COLO668 (cell line): ENCODE data around the gene RBFOX1.
"Not testable (repeated sequence)": the region's sequence is repeated elsewhere in the genome, so short reads cannot be mapped to it uniquely, and the experiment has no call there.

Experiments
- DNase-seq: peaks from one replicate; lab custom pipeline; 2025; ENCODE audit not compliant: unreplicated experiment; lab: John Stamatoyannopoulos, UW

Gene RBFOX1

DNA sequence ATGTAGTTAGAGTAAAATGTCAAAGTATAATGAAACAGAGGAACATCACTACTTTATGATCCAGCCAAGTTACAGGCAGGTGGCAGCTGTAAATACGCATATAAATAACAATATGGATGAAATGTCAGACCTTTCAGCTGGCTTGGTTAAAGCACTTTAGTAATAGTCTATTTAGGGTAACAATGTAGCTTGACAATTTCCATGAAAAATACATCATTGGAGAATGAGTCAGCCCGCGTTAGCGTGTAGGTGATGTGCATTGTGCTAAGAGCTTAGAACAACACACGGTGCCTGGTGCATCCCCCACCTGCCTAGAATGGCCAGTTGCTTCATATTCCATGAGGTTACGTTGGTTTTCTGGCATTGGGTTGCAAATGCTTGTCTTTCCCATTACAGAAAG, 119.4 kb downstream of the RBFOX1 start:
- no peak for DNase-seq

DNA sequence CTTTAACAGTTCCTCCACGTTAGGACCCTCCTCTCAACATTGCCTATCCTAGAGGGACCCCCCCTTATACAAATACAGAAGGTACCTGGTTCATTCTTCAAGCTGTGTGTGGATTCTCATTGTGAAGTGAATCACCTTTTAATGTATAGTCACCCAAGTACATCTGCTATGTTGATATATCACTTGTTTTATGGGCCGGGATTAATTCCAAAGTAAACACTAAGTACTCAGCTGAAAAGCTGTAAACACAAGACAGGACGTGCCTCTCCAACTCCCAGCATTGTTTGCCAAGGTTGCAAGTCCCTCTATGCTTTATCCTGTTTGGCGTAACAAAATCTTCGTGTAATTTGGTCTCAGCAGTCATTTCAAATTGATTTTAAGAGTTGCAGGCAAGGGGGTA, 123.6 kb downstream of the RBFOX1 start:
- no peak for DNase-seq

DNA sequence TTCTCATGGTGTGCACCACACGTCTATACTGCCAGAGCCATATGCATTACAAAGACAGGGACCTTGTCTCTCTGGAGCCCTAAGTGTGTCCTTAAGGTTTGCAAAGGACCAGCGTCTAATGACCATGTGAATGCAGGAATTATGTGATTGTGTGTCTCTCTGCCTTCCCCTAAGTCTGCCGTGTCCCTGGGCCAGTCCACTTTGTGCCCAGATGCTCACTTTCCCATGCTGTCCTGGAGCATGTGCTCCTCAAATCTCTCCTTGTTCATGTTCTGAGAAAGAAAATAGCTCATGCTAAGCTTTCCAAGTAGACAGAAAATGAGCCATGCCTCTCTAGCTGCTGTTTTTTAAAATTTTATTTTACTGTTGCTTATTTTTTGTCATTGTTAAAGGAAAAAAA, 125.5 kb downstream of the RBFOX1 start:
- DNase-seq = no peak

DNA sequence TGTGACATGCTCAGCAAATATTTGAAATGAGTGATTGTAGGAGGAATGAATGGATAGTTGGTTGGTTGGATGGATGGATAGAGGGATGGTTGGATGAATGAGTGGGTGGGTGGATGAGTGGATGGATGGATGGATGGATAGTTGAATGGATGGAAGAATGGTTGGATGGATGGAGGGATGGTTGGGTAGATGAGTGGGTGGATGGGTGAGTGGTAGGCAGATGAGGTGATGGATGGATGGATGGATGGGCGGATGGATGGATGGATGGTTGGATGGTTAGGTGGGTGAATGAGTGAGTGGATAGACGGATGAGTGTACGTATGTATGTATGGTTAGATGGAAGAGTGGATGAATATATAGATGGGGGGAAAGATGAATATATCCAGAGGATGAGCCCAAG, 137.7 kb downstream of the RBFOX1 start:
- no peak for DNase-seq

DNA sequence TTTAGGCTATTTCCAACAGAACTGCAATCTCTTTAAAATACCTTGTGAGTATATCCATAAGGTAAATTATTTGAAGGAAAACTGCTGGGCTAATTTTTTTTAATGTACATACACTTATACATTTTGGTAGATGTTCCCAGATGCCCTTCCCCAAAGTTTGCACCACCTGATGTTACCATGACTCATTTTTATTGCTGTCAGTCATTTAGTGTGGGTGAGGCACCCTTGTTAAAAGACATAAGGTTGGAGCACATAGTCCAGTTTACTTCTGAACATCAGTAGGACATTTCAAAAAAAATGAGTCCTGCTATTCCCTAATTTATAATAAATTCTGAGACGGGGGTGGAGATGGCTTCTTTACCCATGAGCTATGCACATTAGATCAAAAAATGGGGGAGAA, 138.6 kb downstream of the RBFOX1 start:
- DNase-seq = no peak

DNA sequence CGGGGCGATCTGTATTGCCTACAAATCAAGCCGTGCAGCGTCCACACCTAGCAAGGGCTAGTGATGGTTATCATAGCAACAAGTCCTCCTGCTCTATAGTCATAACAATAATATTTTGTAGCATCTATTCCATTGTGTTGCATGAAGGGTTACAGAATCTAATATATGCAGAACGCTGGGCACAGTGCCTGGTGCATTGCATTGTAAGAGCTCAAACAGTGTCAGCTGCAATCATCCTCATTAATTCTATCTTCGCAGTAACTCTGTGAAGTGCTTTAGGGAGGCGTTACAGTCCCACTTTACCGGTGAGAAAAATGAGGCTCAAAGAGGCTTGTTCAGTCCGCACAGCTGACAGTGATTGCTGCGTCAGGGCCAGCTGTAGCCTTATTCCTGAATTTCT, 149.4 kb downstream of the RBFOX1 start:
- DNase-seq = no peak

DNA sequence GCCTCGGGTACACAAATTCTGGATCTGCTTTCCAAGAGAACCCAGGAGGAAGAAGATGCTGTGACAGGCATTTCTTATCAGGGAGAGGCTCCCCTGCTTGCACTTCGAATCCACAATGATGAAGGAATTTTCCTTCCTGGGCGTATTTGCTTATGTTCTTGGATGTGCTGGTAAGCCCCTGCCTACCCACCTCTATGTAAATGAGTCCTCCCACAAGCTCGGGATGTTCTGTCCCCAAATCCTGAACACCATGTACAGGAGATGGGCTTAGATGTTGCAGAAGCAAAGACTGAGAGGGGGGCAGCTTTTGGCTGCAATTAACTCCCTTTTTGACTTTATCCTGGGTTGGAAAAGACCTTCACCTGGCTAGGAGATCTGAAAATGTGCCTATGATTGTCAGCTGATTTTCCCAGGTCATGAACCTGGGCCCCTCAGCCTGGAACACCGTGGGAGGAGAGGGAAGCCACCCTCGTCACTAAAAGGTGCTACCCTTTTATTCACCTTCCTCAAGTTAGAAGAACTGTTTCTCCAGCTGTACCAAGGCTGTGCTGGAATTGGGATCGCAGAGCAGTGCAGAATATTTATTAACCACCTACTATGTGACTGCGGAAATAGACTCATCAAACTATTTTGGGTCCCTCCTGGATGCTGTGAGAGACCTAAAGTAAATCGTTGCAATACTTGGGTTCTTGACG, 150.1 kb downstream of the RBFOX1 start:
- no peak for DNase-seq

DNA sequence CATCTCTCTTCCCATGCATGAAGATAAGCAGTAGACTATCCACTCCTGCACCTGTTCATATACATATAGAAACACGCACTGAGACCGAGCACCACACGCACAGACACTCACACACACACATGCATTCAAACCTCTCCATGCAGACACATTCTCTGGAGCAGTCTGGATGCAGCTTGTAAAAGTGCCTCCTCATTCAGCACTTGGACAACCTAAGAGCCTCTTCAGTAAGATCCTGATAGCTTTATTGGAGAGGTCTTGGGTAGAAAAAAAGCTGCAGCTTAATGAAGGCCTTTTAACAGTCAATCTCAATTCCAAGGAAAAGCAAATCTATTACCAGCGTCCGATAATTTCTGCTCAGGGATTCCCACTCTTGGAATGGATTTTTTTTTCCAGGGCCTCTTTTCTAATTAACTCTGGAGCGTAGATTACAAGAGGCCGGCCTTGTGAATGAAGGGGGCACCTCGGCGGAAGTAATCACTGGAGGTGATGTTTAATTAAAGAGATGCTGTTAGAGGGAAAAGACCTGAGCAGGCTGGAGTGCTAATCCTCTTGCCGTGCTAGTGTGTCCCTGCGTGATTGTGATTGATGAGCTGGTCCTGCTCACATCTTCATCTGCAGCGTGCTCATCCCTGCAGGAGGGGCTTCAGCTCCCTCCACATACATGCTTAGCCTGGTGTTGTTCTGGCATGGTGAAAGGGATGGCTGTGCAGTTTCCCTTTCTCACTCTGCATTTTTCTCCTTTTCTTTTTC, 155.1 kb downstream of the RBFOX1 start:
- no peak for DNase-seq

DNA sequence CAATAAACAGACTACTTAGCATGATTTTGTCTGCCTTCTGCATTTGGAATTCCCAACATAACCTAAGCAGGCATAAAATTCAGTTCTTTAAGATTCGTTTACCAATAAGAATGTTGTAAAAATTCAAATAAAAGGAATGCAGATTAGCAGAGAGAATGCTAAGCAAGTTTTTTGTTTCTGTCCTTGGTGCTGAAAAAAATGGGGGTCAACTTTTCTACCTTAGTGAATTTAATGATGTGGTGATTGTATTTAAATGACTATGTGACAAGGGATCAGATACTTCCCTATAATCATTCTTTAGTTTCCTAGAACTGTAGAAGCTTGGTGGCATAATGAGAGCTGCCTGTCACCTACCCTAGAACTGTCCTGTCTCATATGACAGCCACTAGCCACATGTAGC, 159.5 kb downstream of the RBFOX1 start:
- no peak for DNase-seq

DNA sequence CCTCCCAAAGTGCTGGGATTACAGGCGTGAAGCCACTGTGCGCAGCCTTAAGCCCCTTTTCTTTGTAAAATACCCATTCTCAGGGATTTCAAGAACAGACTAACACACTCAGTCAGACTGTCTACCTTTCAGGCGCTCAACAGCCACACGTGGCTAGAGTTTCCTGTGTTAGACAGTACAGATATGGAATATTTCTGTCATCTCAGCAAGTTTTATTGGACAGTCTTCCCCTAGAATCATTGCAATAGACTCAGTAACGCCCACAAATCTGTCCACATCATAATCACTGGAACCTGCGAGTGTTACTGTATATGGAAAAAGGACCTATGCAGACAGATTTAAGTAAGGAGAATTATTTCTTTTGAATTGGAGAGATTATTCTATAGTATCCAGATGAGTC, 160.5 kb downstream of the RBFOX1 start:
- DNase-seq = no peak

DNA sequence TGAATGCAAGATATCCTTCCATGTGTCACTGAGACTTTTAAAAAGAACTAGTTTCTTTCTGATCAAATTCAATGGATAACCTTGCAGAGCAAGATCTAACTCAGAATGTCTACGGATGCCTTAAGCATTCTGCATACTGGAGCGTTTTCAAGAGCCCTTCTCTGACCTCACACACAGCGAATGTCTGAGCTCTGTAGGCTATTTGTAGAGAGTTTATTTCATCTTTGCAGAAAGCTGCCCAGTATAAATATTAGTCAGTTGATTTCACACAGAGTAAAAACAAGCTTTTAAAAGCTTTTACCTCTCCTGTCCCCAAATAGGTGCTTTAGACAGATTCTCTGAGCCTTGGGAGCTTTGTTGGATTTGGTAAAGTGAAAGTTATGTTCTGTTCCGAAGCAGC, 165.0 kb downstream of the RBFOX1 start:
- DNase-seq = no peak

DNA sequence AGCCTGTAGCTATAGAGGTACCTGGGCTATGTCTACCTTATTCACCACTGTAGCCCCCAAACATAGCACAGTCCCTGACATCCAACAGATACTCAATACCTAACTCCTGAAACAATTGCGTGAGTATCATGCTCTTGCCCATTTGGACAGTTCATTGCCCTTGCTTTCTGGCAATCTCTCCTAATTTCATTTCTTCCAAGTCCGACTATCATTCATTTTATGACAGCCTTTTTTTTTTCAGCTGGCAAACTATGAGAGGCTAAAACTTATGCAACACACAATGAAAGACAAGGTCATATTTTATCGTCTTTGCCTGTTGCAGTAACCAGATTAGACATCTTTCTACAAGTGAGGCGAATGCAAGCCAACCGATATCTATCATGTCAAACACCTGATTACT, 169.2 kb downstream of the RBFOX1 start:
- no peak for DNase-seq

DNA sequence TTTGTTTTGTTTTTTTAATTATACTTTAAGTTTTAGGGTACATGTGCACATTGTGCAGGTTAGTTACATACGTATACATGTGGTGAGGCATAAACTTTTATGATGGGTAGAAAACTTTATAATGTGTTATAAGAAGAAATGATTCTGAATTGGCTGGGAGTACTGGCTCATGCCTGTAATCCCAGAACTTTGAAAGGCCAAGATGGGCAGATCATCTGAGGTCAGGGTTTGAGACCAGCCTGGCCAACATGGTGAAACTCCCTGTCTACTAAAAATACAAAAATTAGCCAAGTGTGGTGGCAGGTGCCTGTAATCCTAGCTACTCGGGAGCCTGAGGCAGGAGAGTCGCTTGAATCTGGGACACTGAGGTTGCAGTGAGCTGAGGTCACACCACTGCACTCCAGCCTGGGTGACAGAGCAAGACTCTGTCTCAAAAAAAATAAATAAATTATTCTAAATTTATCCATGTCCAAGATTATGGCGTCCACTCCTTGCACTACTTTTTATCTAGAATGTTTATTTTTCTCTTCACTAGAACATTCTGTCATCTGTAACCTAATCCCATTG, 170.0 kb downstream of the RBFOX1 start:
- not testable (repeated sequence) for DNase-seq

DNA sequence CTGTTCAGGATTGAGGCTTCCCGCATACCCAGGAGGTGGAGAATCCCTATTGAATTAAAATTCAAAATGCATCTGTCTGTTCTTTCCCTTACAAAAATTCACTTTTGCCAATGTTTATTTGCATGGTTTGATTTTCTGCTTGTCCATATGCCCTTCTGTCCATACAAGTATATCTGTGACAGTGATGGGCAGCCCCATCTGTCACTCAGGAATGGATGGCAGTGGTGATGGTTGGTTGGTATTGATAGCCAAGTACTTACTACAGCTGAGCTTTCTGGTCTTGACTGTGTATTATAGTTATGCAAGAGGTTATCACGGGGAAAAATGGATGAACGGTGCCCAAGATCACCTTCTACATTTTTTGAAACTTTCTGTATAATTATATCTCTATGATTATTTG, 171.0 kb downstream of the RBFOX1 start:
- DNase-seq = no peak

DNA sequence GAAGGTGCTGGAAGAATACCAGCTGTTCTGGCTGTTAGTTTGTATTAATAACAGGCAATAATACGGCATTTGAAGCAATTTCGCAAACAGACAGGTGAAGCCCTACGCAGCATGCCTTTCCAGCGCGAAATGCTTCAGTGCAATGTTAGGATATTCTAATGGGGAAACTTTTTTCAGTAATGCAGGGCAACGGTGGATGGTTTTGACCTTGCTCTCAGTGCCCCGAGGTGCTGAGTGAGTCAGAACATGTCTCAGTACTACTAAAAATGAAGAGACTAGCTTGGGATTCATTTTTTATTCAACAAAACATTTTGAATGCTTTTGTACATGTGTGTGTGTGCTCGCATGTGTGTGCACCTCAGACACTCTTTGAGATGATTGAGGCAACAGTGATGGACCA, 172.2 kb downstream of the RBFOX1 start:
- DNase-seq = no peak

DNA sequence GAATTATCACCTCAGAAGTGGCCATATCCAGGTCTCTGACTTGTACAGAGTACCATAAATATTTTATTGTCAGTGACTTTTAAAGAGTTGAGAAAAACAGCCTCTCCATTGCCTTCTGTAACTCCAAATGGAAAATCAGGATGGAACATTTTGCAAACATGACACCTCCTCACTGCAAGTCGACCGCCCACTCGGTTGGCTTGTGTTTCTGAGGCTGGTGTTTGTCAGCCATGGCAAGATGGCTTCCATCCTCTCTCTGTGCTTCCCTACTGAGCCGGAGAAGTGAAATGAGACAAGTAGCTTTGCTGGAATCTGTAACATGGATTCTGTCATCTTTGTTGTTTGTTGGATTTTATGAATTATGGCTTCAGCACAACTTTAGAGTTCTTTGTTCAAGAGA, 172.8 kb downstream of the RBFOX1 start:
- DNase-seq = no peak

DNA sequence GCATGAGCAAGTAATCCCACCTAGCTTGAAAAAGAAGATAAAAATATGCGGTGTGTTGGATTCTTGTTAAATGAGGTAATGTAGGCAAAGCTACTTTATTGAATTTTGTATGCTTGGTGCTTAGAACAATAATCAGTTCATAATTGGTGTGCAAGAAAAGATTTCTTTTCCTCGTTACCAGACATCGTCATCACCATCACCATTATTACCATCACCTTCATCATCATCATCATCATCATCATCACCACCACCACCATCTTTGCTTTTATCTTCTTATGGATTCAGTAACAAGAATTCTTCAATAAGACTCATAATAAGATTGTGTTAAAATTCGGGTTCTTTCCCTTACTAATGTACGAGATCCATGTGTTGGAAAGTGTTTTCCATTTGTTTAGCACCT, 173.7 kb downstream of the RBFOX1 start:
- DNase-seq = no peak

DNA sequence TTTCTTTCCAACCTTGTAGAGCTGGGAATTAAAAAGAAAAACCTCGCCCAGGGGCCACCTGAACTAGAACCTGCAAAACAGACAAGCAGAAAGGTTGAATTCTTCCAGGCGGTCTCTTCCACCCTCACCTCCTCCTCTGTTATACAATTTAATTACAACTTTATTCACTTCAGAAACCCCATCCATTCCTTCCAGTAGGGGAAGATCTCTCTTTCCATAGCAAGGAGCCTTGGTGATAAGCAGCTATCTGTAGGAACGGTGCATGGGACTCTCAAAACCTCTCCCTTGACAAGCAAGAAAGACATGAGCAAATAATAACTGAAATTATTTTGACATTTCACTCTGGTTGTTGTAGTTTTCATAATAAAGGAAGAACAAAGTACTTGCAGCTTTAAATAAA, 176.0 kb downstream of the RBFOX1 start:
- no peak for DNase-seq

DNA sequence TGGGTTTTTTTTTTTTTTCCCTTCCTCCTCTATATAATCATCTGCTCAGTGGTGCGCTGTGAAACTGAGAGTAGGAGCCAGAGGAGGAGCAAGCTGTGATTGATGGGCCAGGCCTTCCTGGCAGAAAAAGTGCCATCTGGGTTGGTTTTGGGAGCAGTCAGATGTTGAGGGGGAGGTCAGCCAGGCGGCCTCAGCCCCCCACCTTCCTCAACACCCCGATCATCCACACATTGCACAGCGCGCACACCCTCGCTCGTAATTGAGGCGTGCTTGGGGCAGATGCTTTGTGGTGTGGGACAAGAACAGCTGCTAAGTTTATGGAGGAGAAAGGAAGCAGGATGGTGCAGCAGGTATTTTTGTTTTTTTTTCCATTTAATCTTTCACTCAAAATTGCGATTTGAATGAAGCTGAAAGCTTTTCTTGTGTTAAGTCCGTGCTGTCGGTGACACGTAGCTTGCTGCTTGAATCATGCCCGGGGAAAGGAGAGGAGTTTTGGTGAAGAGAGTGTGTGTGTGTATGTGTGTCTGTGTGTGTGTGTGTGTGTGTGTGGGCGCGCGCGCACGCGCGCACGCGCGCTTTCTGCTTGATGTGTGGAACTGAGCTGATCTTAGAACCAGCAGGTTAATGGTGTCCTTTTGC, 177.4 kb downstream of the RBFOX1 start:
- DNase-seq = no peak

DNA sequence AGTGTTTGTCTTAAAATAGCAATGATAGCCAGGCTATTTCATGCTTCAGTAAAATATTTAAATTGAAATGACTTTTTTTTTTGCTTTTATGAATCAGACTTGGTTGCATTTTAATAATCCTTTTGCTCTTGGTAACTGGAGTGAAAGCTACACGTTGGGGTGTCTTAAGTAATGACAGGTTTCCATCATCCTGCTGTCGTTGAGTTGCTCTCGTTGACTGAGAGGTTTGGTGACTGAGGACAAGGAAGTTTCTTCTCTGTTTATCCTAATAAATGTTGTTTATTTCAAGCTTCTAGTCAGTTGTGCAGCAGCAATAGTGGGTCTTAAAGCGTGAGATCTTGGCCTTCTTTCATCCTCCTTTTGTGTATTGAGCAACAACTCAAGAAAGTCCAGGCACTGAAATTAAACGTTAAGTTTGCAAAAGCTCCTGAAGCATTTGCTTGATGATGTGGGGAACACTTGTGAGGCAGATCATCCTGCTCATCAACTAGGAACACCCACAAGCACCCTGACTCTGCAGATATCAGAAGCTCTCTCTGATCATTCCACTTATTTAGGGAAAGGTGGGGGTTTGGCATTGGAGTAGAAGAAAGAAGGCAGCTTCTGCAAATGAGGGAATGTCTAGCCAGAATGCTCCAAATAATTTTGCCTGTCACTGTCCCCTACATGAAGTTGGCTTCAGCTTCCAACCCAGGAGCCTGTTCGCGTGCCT, 179.1 kb downstream of the RBFOX1 start:
- DNase-seq = no peak

DNA sequence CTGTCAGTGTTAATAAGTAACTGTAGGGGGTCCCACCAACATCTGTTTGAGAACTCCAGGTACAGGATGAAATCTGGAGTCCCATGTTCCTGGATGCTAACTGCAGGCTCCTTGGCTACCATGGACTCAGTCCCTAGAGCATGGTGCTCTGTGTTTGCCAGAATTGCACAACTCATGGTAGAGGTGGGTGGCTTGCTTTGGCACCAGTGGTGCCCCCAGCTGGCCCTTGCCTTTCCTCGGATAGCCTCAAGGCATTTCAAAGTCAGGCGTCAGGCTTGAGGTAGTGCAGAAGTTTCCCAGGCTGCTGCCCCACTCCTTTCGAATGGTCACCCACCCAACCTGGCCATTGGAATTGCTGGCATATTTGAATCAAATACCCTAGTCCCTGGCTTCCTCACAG, 179.9 kb downstream of the RBFOX1 start:
- DNase-seq = no peak
